BJ (cell line): ENCODE results near the gene ZNF860. TPM values are rescaled to one million over a fixed set of nuclear protein-coding genes. Genes with fewer than 3 reads are reported as not detected.

Experiments used
- CTCF ChIA-PET: fragments of 350-600 bp; formaldehyde crosslinking; extraction: SDS; loops from one replicate; lab custom pipeline; 2021; ENCODE audit warnings: antibody characterized with exemption, inconsistent platforms; lab: Yijun Ruan, JAX
- POLR2A ChIA-PET: fragments of 300-600 bp; sonication (Branson Sonifier 250); formaldehyde crosslinking; extraction: SDS; loops from one replicate; lab custom pipeline; 2021; ENCODE audit warnings: antibody characterized with exemption; lab: Charles Lee
- DNase-seq: peaks from one replicate; pipeline ENCODE4 v3.0.0-alpha.2; 2011; ENCODE audit warnings: low read depth
- H3K27me3 ChIP-seq: 2 replicates; pipeline ENCODE4 v1.6.0; 2011; ENCODE audit warnings: low read length; ENCODE audit not compliant: control insufficient read depth, insufficient read depth
- H3K36me3 ChIP-seq: 2 replicates; pipeline ENCODE4 v1.5.1; 2011; ENCODE audit warnings: low read length; ENCODE audit not compliant: control insufficient read depth, insufficient read depth
- H3K4me3 ChIP-seq: 2 replicates; pipeline ENCODE4 v1.5.1; 2011; ENCODE audit warnings: low read depth, mild to moderate bottlenecking, control low read depth, low read length
- polyA plus RNA-seq: library from polyadenylated mRNA; depleted of rRNA; stranded (reverse); fragments of >200 nt; gene quantifications from 2 replicates; pipeline ENCODE4 v1.2.3, GENCODE V29; 2011; rRNA removed
- small RNA-seq: library from RNA; depleted of rRNA; stranded (forward); fragments of <200 nt; gene quantifications from one replicate; pipeline ENCODE3, GENCODE V24; 2012; ENCODE audit warnings: low replicate concordance, low read depth; ENCODE audit not compliant: insufficient read length
- TF ChIP-seq, protein P1 (sequence below): IDR thresholded peaks from 2 replicates; pipeline ENCODE4 v1.5.1; 2011; ENCODE audit warnings: low read depth, mild to moderate bottlenecking, control low read depth, inconsistent platforms, low read length, moderate library complexity; ENCODE audit not compliant: insufficient read depth

Gene ZNF860
- polyA plus RNA-seq, 1 experiment = 0.32 TPM

DNA sequence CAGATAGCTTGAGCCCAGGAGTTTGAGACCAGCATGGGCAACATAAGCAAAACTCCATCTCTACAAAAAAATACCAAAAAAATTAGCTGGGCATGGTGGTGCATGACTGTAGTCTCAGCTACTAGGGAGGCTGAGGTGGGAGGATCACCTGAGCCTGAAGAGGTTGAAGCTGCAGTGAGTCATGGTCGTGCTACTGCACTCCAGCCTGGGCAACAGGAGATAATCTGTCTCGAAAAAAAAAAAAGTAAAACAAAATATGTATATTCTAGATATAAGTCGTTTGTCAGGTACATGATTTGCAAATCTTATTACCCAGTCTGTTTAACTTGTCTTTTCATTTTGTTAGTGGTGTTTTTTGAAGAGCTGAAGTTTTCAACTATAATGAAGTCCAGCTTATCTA is 40.2 kb downstream of the ZNF860 start:
- Histone ChIP-seq H3K27me3 (no peaks in the 10 kb centered on the region), H3K4me3 (no peak overlapping the region), H3K36me3 (no peaks in the 10 kb centered on the region)
- ChIA-PET POLR2A (no interaction called here), CTCF (no interaction called here)
- DNase-seq = no peak
- TF ChIP-seq, protein P1, sequence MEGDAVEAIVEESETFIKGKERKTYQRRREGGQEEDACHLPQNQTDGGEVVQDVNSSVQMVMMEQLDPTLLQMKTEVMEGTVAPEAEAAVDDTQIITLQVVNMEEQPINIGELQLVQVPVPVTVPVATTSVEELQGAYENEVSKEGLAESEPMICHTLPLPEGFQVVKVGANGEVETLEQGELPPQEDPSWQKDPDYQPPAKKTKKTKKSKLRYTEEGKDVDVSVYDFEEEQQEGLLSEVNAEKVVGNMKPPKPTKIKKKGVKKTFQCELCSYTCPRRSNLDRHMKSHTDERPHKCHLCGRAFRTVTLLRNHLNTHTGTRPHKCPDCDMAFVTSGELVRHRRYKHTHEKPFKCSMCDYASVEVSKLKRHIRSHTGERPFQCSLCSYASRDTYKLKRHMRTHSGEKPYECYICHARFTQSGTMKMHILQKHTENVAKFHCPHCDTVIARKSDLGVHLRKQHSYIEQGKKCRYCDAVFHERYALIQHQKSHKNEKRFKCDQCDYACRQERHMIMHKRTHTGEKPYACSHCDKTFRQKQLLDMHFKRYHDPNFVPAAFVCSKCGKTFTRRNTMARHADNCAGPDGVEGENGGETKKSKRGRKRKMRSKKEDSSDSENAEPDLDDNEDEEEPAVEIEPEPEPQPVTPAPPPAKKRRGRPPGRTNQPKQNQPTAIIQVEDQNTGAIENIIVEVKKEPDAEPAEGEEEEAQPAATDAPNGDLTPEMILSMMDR = no peak

DNA sequence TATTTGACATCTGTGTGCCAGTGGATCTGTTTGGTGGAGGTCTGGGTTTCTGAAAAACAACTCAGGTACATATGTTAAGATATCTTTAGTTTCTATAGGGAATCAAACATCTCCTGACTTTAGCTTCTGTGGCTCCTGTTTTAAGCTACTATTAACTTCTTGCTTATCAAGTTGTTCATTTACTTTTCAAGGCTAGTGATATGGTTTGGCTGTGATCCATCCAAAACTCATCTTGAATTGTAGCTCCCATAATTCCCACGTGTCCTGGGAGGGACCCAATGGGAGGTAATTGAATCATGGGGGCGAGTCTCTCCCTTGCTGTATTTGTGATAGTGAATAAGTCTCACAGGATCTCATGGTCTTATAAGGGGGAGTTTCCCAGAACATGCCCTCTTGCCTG is 41.4 kb downstream of the ZNF860 start:
- no peak for DNase-seq
- H3K4me3 ChIP-seq = no peak overlapping the region
- no peaks in the 10 kb centered on the region for H3K27me3 ChIP-seq
- H3K36me3 ChIP-seq = no peaks in the 10 kb centered on the region
- ChIA-PET CTCF (interaction anchor here (0.8 kb wide), 1 partner anchor 23 kb away, joined by 3 read pairs; no protein-coding TSS in a partner anchor), POLR2A (no interaction called here)
- TF ChIP-seq, protein P1 = no peak

DNA sequence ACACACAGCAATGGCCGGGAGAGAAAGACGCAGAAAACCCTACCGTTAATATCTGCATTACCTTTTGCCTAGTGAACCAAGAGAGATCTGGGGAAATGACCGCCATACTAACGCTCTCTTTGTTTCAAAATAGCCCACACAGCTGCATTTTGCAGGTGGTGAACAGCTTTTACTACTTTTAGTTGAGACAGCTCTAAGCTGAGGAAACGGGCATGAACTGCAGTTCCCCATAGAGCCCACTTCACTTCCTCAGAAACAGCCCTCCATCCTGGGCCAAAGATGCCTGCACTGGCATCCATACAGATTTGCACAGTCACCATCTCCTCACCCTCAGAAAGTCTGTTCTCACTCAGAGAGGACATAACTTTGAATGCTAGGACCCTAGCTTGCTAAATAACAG is 45.0 kb downstream of the ZNF860 start:
- no peak for DNase-seq
- Histone ChIP-seq H3K4me3 (no peak overlapping the region), H3K27me3 (no peaks in the 10 kb centered on the region), H3K36me3 (no peaks in the 10 kb centered on the region)
- ChIA-PET POLR2A (no interaction called here), CTCF (interaction anchor here (0.8 kb wide), 1 partner anchor 118 kb away, joined by 3 read pairs; no protein-coding TSS in a partner anchor)
- TF ChIP-seq, protein P1 = no peak

DNA sequence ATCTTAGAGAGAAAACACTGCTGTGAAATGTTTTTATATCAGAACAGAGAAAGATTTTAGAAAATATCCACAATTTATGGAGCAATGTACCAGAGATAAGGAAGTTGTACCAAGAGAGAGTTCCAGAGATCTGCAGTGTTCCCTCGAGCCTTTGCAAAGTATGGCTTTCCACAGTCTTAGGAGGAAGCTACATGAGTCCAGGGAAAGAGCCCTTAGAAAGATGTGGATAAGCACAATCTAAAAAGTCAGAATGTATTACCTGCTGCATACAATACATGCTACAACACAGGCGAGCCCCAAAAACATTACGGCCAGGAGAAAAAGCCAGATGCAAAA is 56.4 kb downstream of the ZNF860 start:
- DNase-seq = no peak
- H3K27me3 ChIP-seq = no peaks in the 10 kb centered on the region
- POLR2A ChIA-PET = no interaction called here
- H3K4me3 ChIP-seq = no peak overlapping the region
- H3K36me3 ChIP-seq = no peaks in the 10 kb centered on the region
- CTCF ChIA-PET = interaction anchor here (1.6 kb wide), 1 partner anchor 19 kb away, joined by 7 read pairs; no protein-coding TSS in a partner anchor
- TF ChIP-seq, protein P1 = no peak

DNA sequence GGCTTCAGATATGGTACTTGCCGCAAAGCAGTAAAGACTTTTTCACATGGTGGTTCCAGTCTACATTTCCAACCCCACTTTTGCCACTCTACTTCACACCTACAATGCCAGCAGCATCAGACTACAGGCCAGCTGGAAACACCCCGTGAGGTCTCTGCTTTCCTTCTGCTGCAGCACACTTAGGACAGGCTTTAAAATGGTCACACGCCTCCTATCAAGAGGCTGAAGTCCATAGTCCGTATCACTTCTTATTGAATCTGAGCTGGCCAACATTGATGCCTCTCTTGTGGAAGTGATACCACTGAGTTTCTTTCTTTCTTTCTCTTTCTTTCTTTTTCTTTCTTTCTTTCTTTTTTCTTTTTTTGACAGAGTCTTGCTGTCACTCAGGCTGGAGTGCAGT is 59.8 kb downstream of the ZNF860 start:
- POLR2A ChIA-PET = no interaction called here
- DNase-seq = no peak
- CTCF ChIA-PET = interaction anchor here (1.2 kb wide), 1 partner anchor 103 kb away, joined by 4 read pairs; no protein-coding TSS in a partner anchor
- H3K36me3 ChIP-seq = no peaks in the 10 kb centered on the region
- no peak overlapping the region for H3K4me3 ChIP-seq
- no peaks in the 10 kb centered on the region for H3K27me3 ChIP-seq
- TF ChIP-seq, protein P1 = no peak

Small RNA genes lying within 50 kb of the gene (small RNA-seq; reads per million reads assigned to genes)
- gene RF00402 = not detected

Other genes starting within 250 kb of the ZNF860 start
- 9.6 and 11.2 TPM in 2 replicates for gene OSBPL10, start 488 bp upstream of the ZNF860 start, polyA plus RNA-seq
- gene GPD1L, start 124.9 kb downstream of the ZNF860 start, polyA plus RNA-seq = 4.2 TPM in 2 replicates